H1 (cell line): ENCODE data around the gene ARHGAP26. TPM values are rescaled to one million over a fixed set of nuclear protein-coding genes. Genes with fewer than 3 reads are reported as not detected.

Source experiments
- CTCF ChIA-PET: fragments of 300-600 bp; sonication (Branson Sonifier 250); formaldehyde crosslinking; loops from one replicate; lab custom pipeline; 2021; ENCODE audit not compliant: partially characterized antibody; lab: Charles Lee
- POLR2A ChIA-PET: fragments of 300-600 bp; sonication (Branson Sonifier 250); formaldehyde crosslinking; loops from one replicate; lab custom pipeline; 2021; ENCODE audit warnings: inconsistent platforms; ENCODE audit not compliant: partially characterized antibody; lab: Charles Lee
- DNase-seq, 2 experiments: peaks; one replicate each; pipeline versions ENCODE4 v3.0.0 to v3.0.0-alpha.2; 2010 to 2022; ENCODE audit warnings: low spot score in 2 of 2, low read depth in 1 of 2, mixed read lengths in 1 of 2
- FAIRE-seq: peaks from 2 replicates; lab custom pipeline; 2011; peaks lifted over from hg19 to GRCh38; lab: Jason Lieb, UNC
- H2AFZ ChIP-seq: 2 replicates; pipeline ENCODE4 v1.8.1; 2012; ENCODE audit warnings: low read length, inconsistent platforms
- H2AK5ac ChIP-seq: 2 replicates; pipeline ENCODE4 v1.6.1; 2013; ENCODE audit warnings: low read depth, low read length
- H2BK120ac ChIP-seq: replicated peaks from 2 replicates; pipeline ENCODE3; 2013; ENCODE audit warnings: low read depth, low read length, inconsistent platforms
- H2BK12ac ChIP-seq: 2 replicates; pipeline ENCODE4 v1.6.1; 2013; ENCODE audit warnings: low read depth, low read length
- H2BK15ac ChIP-seq: 2 replicates; pipeline ENCODE4 v1.6.1; 2013; ENCODE audit warnings: low read length
- H2BK20ac ChIP-seq: 2 replicates; pipeline ENCODE4 v1.6.1; 2013; ENCODE audit warnings: low read length
- H2BK5ac ChIP-seq: 2 replicates; pipeline ENCODE4 v1.6.1; 2013; ENCODE audit warnings: low read depth, low read length
- H3K14ac ChIP-seq: 2 replicates; pipeline ENCODE4 v1.6.1; 2013; ENCODE audit warnings: inconsistent platforms; ENCODE audit not compliant: insufficient read length
- H3K18ac ChIP-seq: 2 replicates; pipeline ENCODE4 v1.6.1; 2013; ENCODE audit warnings: low read length; ENCODE audit errors: extremely low read depth
- H3K23ac ChIP-seq: 2 replicates; pipeline ENCODE4 v1.6.1; 2013; ENCODE audit warnings: inconsistent platforms; ENCODE audit not compliant: insufficient read length
- H3K23me2 ChIP-seq: 2 replicates; pipeline ENCODE4 v1.6.1; 2013; ENCODE audit warnings: low read depth, low read length
- H3K27ac ChIP-seq: 2 replicates; pipeline ENCODE4 v1.6.1; 2011; ENCODE audit warnings: low read depth, low read length, inconsistent platforms
- H3K27me3 ChIP-seq, 4 experiments: replicated peaks in 1 of 4; 1 replicate in 1 of 4; 2 replicates in 3 of 4; pipeline versions ENCODE4 v1.6.1 to v1.8.1; 2011 to 2013; ENCODE audit warnings: low read length in 3 of 4, mild to moderate bottlenecking in 3 of 4, inconsistent platforms in 2 of 4, mixed read lengths in 2 of 4, moderate library complexity in 1 of 4; ENCODE audit not compliant: control insufficient read depth in 3 of 4, insufficient read depth in 3 of 4; ENCODE audit errors: extremely low read depth in 1 of 4
- H3K36me3 ChIP-seq, 4 experiments: 2 replicates each; pipeline versions ENCODE4 v1.6.1 to v1.8.1; 2011 to 2013; ENCODE audit warnings: mild to moderate bottlenecking in 4 of 4, low read length in 3 of 4, moderate library complexity in 2 of 4, control low read depth in 1 of 4, inconsistent platforms in 1 of 4; ENCODE audit not compliant: insufficient read depth in 4 of 4, control insufficient read depth in 2 of 4
- H3K4ac ChIP-seq: replicated peaks from 2 replicates; pipeline ENCODE3; 2013; ENCODE audit warnings: low read length, low read depth, mixed read lengths, inconsistent platforms; ENCODE audit not compliant: insufficient read length
- H3K4me1 ChIP-seq, 4 experiments: replicated peaks in 1 of 4; 1 replicate in 1 of 4; 2 replicates in 3 of 4; pipeline versions ENCODE4 v1.6.1 to v1.8.1; 2011 to 2013; ENCODE audit warnings: low read length in 3 of 4, inconsistent platforms in 2 of 4, mixed read lengths in 1 of 4; ENCODE audit not compliant: insufficient read depth in 4 of 4, control insufficient read depth in 3 of 4
- H3K4me2 ChIP-seq, 2 experiments: 2 replicates each; pipeline versions ENCODE4 v1.6.1 to v1.8.1; 2011 to 2013; ENCODE audit warnings: low read depth in 2 of 2, low read length in 2 of 2, control low read depth in 1 of 2, inconsistent platforms in 1 of 2, mild to moderate bottlenecking in 1 of 2; ENCODE audit not compliant: insufficient read depth in 1 of 2
- H3K4me3 ChIP-seq, 4 experiments: fragments of 200-600, 300-600 bp in 1 of 4; sonication (generic), shearing (Covaris generic), sonication (Bioruptor Twin) in 1 of 4; 2 replicates each; pipeline versions ENCODE4 v1.5.1 to v1.8.1; 2011 to 2016; ENCODE audit warnings: low read length in 4 of 4, low read depth in 3 of 4, control low read depth in 2 of 4, inconsistent platforms in 2 of 4, mild to moderate bottlenecking in 2 of 4, mixed read lengths in 1 of 4, moderate library complexity in 1 of 4; ENCODE audit not compliant: insufficient read depth in 2 of 4; ENCODE audit errors: extremely low read depth in 1 of 4
- H3K56ac ChIP-seq: replicated peaks from 2 replicates; pipeline ENCODE3; 2013; ENCODE audit warnings: low read depth, mild to moderate bottlenecking, mixed read lengths, low read length, inconsistent platforms; ENCODE audit not compliant: insufficient read length
- H3K79me1 ChIP-seq: 2 replicates; pipeline ENCODE4 v1.6.1; 2013; ENCODE audit warnings: low read depth, low read length, control low read depth
- H3K79me2 ChIP-seq, 2 experiments: 2 replicates each; pipeline versions ENCODE4 v1.6.1 to v1.8.1; 2012 to 2013; ENCODE audit warnings: low read length in 2 of 2, mild to moderate bottlenecking in 2 of 2, inconsistent platforms in 1 of 2; ENCODE audit not compliant: insufficient read depth in 2 of 2, control insufficient read depth in 1 of 2
- H3K9ac ChIP-seq, 4 experiments: replicated peaks in 1 of 4; 1 replicate in 1 of 4; 2 replicates in 3 of 4; pipeline versions ENCODE4 v1.6.1 to v1.8.1; 2011 to 2013; ENCODE audit warnings: low read depth in 3 of 4, low read length in 3 of 4, control low read depth in 2 of 4, mild to moderate bottlenecking in 2 of 4, moderate library complexity in 2 of 4, inconsistent platforms in 1 of 4; ENCODE audit errors: extremely low read depth in 1 of 4
- H3K9me3 ChIP-seq, 2 experiments: 2 replicates each; pipeline versions ENCODE4 v1.6.1 to v1.8.1; 2012 to 2013; ENCODE audit warnings: mild to moderate bottlenecking in 2 of 2, moderate library complexity in 2 of 2, control low read depth in 1 of 2, inconsistent platforms in 1 of 2, low read depth in 1 of 2, low read length in 1 of 2, mixed read lengths in 1 of 2; ENCODE audit not compliant: insufficient read depth in 2 of 2
- H4K20me1 ChIP-seq, 2 experiments: replicated peaks in 1 of 2; 2 replicates each; pipeline versions ENCODE3 to v1.8.1; 2011 to 2013; ENCODE audit warnings: inconsistent platforms in 2 of 2, low read length in 2 of 2, mild to moderate bottlenecking in 1 of 2; ENCODE audit not compliant: insufficient read depth in 2 of 2, control insufficient read depth in 1 of 2
- H4K5ac ChIP-seq: 2 replicates; pipeline ENCODE4 v1.6.1; 2013; ENCODE audit warnings: low read length, low read depth, mixed read lengths, inconsistent platforms; ENCODE audit not compliant: insufficient read length
- H4K8ac ChIP-seq: 2 replicates; pipeline ENCODE4 v1.8.0; 2013; ENCODE audit warnings: mild to moderate bottlenecking, moderate library complexity, low read length, inconsistent platforms; ENCODE audit not compliant: insufficient read depth; ENCODE audit errors: extremely low read depth
- H4K91ac ChIP-seq: replicated peaks from 2 replicates; pipeline ENCODE3; 2013; ENCODE audit warnings: low read length, mixed read lengths, inconsistent platforms; ENCODE audit not compliant: insufficient read length
- CBX5 ChIP-seq: fragments of 300-800, 300-1000 bp; sonication (generic); IDR thresholded peaks from 2 replicates; pipeline ENCODE4 v1.7.1; 2016; ENCODE audit warnings: antibody characterized with exemption, low read length, low read depth
- PHF8 ChIP-seq: fragments of 200-600 bp; sonication (generic); conservative IDR thresholded peaks from 2 replicates; pipeline ENCODE4 v1.7.1; 2012; ENCODE audit warnings: low read depth, mild to moderate bottlenecking, inconsistent platforms, low read length, moderate library complexity
- SIRT6 ChIP-seq: IDR thresholded peaks from one replicate; pipeline ENCODE4 v1.7.1; 2012; ENCODE audit warnings: low read length, inconsistent platforms
- TAF1 ChIP-seq: IDR thresholded peaks from 2 replicates; pipeline ENCODE4 v1.6.1; 2011; ENCODE audit warnings: mild to moderate bottlenecking, low read depth, low read length
- TCF12 ChIP-seq: IDR thresholded peaks from 2 replicates; pipeline ENCODE4 v1.6.1; 2011; ENCODE audit warnings: low read depth, mild to moderate bottlenecking, low read length
- TEAD4 ChIP-seq: IDR thresholded peaks from 2 replicates; pipeline ENCODE4 v1.6.1; 2012; ENCODE audit warnings: low read depth, low read length, inconsistent platforms, mixed read lengths
- ZNF274 ChIP-seq: IDR thresholded peaks from 2 replicates; pipeline ENCODE4 v1.7.0; 2012; ENCODE audit warnings: low read length, borderline replicate concordance; ENCODE audit errors: extremely low read depth
- WGBS, 2 experiments: shearing (Covaris generic) in 1 of 2; methylation state at CpG; one replicate each; pipeline versions ENCODE4 v1.1.6 to v1.1.7; 2013 to 2015; ENCODE audit warnings: low lambda C conversion rate in 2 of 2, mixed read lengths in 2 of 2, inconsistent platforms in 1 of 2, low coverage in 1 of 2, missing lambda C conversion rate in 1 of 2; ENCODE audit not compliant: insufficient replicate concordance in 2 of 2, insufficient coverage in 1 of 2, insufficient read length in 1 of 2; ENCODE audit errors: extremely low coverage in 1 of 2, missing lambda C conversion rate in 1 of 2; 5-methylcytosine and 5-hydroxymethylcytosine counted together
- polyA plus RNA-seq, 7 experiments: library from polyadenylated mRNA; depleted of rRNA in 3 of 7; stranded (reverse) in 5 of 7; unstranded in 2 of 7; fragments of >200 nt in 5 of 7; fragments of 200-250 nt in 2 of 7; gene quantifications; 1 replicate in 5 of 7; 2 replicates in 1 of 7; 4 replicates in 1 of 7; pipeline versions ENCODE4 v1.2.1 to v1.2.3, GENCODE V29; 2011 to 2013; ENCODE audit warnings: missing spikeins in 2 of 7, mixed read lengths in 2 of 7
- total RNA-seq: library from RNA; stranded (reverse); fragmentation: NEBNext Ultra II Directional; extraction: Animal tissue kit (Norgen Biotek cat#: 25700); gene quantifications from 2 replicates; pipeline ENCODE4 v1.2.1, GENCODE V29; 2021

The ARHGAP26 gene
- total and polyA plus RNA-seq, 2 of the 8 experiments (the other 6 are each of a cell fraction or from before 2014, with no cell fraction given) = 7.1 to 24.8 TPM

- H3K27me3 ChIP-seq = no peaks in the 10 kb centered on the region
- H2AK5ac ChIP-seq = no peak overlapping the region
- H3K79me1 ChIP-seq = no peaks in the 10 kb centered on the region; the same call in 1 of the 2 replicates
- no peak overlapping the region for H3K14ac ChIP-seq
- no peak overlapping the region for H2BK15ac ChIP-seq
- H2BK20ac ChIP-seq = no peak overlapping the region
- no peak overlapping the region for H2BK5ac ChIP-seq
- no peak overlapping the region for H3K4me3 ChIP-seq
- no peaks in the 10 kb centered on the region for H3K23me2 ChIP-seq
- H3K18ac ChIP-seq = no peak overlapping the region
- H4K91ac ChIP-seq = no peak overlapping the region
- DNase-seq (no peak), FAIRE-seq (no peak)
- 90% methylated on average over 7 of the region's 7 CpGs; no CpG with 5 or more reads in 1 of the 2 experiments for WGBS, 2 experiments
- H3K56ac ChIP-seq = no peak overlapping the region
- H3K27ac ChIP-seq = no peak overlapping the region
- no peak overlapping the region for H3K9ac ChIP-seq
- H2AFZ ChIP-seq = no peak overlapping the region
- ChIA-PET POLR2A (interaction anchor here (0.6 kb wide), 1 partner anchor 60 kb away, joined by 3 read pairs; no protein-coding TSS in a partner anchor), CTCF (interaction anchor here (1.2 to 4.9 kb wide), 8 partner anchors 8 to 205 kb away, joined by 4 to 24 read pairs (median 10); no protein-coding TSS in a partner anchor)
- H4K20me1 ChIP-seq = no peaks in the 10 kb centered on the region
- no peak overlapping the region for H4K8ac ChIP-seq
- H3K4me1 ChIP-seq = peaks cover 0 to 6% (median 3%) of the 10 kb centered on the region in 4 experiments; a peak in 3 of 7 replicates
- H2BK12ac ChIP-seq = no peak overlapping the region
- no peaks in the 10 kb centered on the region; a peak in 1 of 4 replicates for H3K79me2 ChIP-seq
- H3K23ac ChIP-seq = no peak overlapping the region
- no peak overlapping the region for H3K4me2 ChIP-seq
- peaks cover 0 to 17% (median 7%) of the 10 kb centered on the region in 4 experiments; a peak in 5 of 8 replicates for H3K36me3 ChIP-seq
- TF ChIP-seq ZNF274 (no peak), TAF1 (no peak), TCF12 (no peak), TEAD4 (no peak), PHF8 (no peak), SIRT6 (no peak), CBX5 (no peak)
- H2BK120ac ChIP-seq = no peak overlapping the region
- H3K9me3 ChIP-seq = no peaks in the 10 kb centered on the region
- no peak overlapping the region for H3K4ac ChIP-seq
- H4K5ac ChIP-seq = no peak overlapping the region
Observed at GRCh38 chr5:142906863-142907671, 136.9 kb downstream of the ARHGAP26 start.
